ENCODE data around the gene PROCA1. TPM values are rescaled to one million over a fixed set of nuclear protein-coding genes. Genes with fewer than 3 reads are reported as not detected.

The PROCA1 gene
- total RNA-seq, 1 experiment from 2014 or later: 4.9 TPM

- Histone ChIP-seq H3K27me3 (ENCODE audit: control insufficient read depth, insufficient read depth, low read length) (no peaks in the 10 kb centered on the region), H3K4me1 (ENCODE audit: control insufficient read depth, insufficient read depth, low read length) (no peaks in the 10 kb centered on the region), H3K27ac (ENCODE audit: low read length) (no peak overlapping the region), H3K9me3 (ENCODE audit: control insufficient read depth, insufficient read depth, low read depth, low read length) (no peaks in the 10 kb centered on the region), H3K36me3 (ENCODE audit: control insufficient read depth, insufficient read depth, low read length) (peaks cover 2% of the 10 kb centered on the region; the same call in 1 of the 2 replicates), H3K4me3 (ENCODE audit: low read depth in 2 of 2, low read length in 2 of 2) (no peak overlapping the region)
- TF ChIP-seq CTCF (IDR thresholded peaks at IDR 0.05) (no peak), SIN3A (IDR thresholded peaks at IDR 0.05; ENCODE audit: borderline replicate concordance, insufficient read depth, low read depth, low read length) (no peak), TCF7L2 (IDR thresholded peaks at IDR 0.05; ENCODE audit: low read depth, low read length) (no peak)
- POLR2A ChIA-PET: interaction anchor here (0.5 kb wide), 1 partner anchor 29 kb away, joined by 6 read pairs; no protein-coding TSS in a partner anchor
- no TSS peak for BruUV-seq (replicated peaks)
- CTCF ChIA-PET: no interaction called here
- DNase-seq (ENCODE audit: low read depth, low spot score) (no peak), ATAC-seq (no peak)
- in situ Hi-C loops (cut with HindIII; ENCODE audit: low pct_unique_long_range_greater_than_20kb, low sequenced_read_pairs) (no loop called here), intact Hi-C loops (cut with micrococcal nuclease; ENCODE audit: unreplicated experiment) (no loop called here)
These were observed 8.0 kb downstream of the PROCA1 start for GRCh38 chr17:28703552-28704218.

GRCh38 chr17:28702752-28703150, 8.9 kb downstream of the PROCA1 start:
- H3K4me1 ChIP-seq (ENCODE audit: control insufficient read depth, insufficient read depth, low read length): no peaks in the 10 kb centered on the region
- DNase-seq (ENCODE audit: low read depth, low spot score): no peak
- ATAC-seq: no peak
- in situ Hi-C loops (cut with HindIII; ENCODE audit: low pct_unique_long_range_greater_than_20kb, low sequenced_read_pairs): no loop called here
- H3K27me3 ChIP-seq (ENCODE audit: control insufficient read depth, insufficient read depth, low read length): no peaks in the 10 kb centered on the region
- H3K4me3 ChIP-seq (ENCODE audit: low read depth in 2 of 2, low read length in 2 of 2): no peak overlapping the region
- TF ChIP-seq CTCF (IDR thresholded peaks at IDR 0.05) (no peak), TCF7L2 (IDR thresholded peaks at IDR 0.05; ENCODE audit: low read depth, low read length) (no peak), SIN3A (IDR thresholded peaks at IDR 0.05; ENCODE audit: borderline replicate concordance, insufficient read depth, low read depth, low read length) (no peak), POLR2AphosphoS5 (IDR thresholded peaks at IDR 0.05; ENCODE audit: low read depth, low read length) (no peak), REST (IDR thresholded peaks at IDR 0.05; ENCODE audit: insufficient read depth in 1 of 2, low read depth in 2 of 2, low read length in 1 of 2) (no peak)
- ChIA-PET POLR2A (no interaction called here), CTCF (interaction anchor here (0.6 kb wide), 1 partner anchor 56 kb away, joined by 3 read pairs; no protein-coding TSS in a partner anchor)
- H3K27ac ChIP-seq (ENCODE audit: low read length): no peak overlapping the region
- H3K36me3 ChIP-seq (ENCODE audit: control insufficient read depth, insufficient read depth, low read length): peaks cover 5% of the 10 kb centered on the region; the same call in 1 of the 2 replicates
- no TSS peak for BruUV-seq (replicated peaks)
- intact Hi-C loops (cut with micrococcal nuclease; ENCODE audit: unreplicated experiment): no loop called here
- H3K9me3 ChIP-seq (ENCODE audit: control insufficient read depth, insufficient read depth, low read depth, low read length): no peaks in the 10 kb centered on the region
